ENCODE measurements around the gene ILKAP.

DNA sequence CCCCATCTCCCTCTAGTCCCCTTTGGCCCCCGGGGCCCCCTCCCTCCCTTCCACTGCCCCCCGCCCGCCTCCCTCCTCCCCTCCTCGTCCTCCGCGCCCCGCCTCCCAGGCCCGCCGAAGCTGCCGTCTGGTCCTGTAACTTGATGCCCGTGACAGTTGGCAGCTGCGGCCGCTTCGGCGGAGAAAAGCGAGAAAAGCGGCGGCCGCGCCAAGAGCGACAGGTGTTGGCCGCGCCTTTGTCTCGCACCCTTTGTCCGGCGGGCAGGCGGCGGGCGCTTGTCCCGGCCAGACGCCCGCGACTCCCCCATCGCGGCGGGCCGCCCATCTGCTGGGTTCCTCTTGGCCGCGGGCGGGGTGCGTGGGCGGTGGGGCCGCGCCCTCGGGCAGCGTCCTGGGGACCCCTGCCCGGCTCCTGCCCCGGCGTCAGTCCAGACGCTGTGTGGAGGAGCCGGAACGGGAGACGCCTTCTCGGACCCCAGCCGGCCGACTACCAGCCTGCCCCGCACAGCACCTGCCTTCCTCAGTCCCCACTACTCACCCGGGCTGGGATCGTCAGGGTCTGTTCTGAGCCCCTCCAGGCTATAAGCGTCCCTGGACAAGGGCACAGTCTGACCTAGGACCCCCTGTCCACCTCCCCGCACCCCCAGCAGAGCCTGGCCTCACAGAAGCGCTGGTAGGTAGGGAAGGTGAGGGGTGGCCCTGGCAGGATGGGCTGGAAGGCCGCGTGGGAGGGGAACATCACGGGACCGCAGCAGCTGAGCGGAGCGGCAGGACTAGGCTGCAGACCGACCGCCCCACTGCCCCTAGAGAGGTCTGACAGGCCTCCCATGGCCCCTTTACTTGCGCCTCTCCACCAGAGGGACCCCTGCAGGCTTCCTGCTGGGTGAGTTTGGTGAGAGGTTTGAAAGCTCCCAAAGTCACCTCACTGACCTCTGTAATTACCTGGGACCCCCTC lies 37.5 kb upstream of the ILKAP start:
- TF ChIP-seq, protein P1, sequence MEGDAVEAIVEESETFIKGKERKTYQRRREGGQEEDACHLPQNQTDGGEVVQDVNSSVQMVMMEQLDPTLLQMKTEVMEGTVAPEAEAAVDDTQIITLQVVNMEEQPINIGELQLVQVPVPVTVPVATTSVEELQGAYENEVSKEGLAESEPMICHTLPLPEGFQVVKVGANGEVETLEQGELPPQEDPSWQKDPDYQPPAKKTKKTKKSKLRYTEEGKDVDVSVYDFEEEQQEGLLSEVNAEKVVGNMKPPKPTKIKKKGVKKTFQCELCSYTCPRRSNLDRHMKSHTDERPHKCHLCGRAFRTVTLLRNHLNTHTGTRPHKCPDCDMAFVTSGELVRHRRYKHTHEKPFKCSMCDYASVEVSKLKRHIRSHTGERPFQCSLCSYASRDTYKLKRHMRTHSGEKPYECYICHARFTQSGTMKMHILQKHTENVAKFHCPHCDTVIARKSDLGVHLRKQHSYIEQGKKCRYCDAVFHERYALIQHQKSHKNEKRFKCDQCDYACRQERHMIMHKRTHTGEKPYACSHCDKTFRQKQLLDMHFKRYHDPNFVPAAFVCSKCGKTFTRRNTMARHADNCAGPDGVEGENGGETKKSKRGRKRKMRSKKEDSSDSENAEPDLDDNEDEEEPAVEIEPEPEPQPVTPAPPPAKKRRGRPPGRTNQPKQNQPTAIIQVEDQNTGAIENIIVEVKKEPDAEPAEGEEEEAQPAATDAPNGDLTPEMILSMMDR (IDR thresholded peaks at IDR 0.05) = no peak
- no peak for TF ChIP-seq POLR2A (IDR thresholded peaks at IDR 0.05; ENCODE audit: low read depth)
- no peak for TF ChIP-seq POLR2AphosphoS5 (IDR thresholded peaks at IDR 0.05)

Measured in esophagus muscularis mucosa (tissue), 3 donors.